T-helper 9 cell (primary cell): Measurements from ENCODE around the gene CDKL5.
"Not testable (repeated sequence)": the region's sequence is repeated elsewhere in the genome, so short reads cannot be mapped to it uniquely, and the experiment has no call there.

Experiments
- DNase-seq: peaks from one replicate; pipeline ENCODE4 v3.0.0-alpha.2; 2020

CDKL5 gene

GRCh38 chrX:18578546-18578945 is 153.1 kb downstream of the CDKL5 start:
- no peak for DNase-seq

GRCh38 chrX:18579495-18579894 is 154.1 kb downstream of the CDKL5 start:
- DNase-seq, result no peak

- DNase-seq, result no peak
Observed at GRCh38 chrX:18582910-18583493, 157.6 kb downstream of the CDKL5 start.

GRCh38 chrX:18589292-18589691 is 163.9 kb downstream of the CDKL5 start:
- DNase-seq, result not testable (repeated sequence)

GRCh38 chrX:18591834-18592233 is 166.4 kb downstream of the CDKL5 start:
- no peak for DNase-seq

- DNase-seq, result no peak
Observed at GRCh38 chrX:18594079-18594478, 168.7 kb downstream of the CDKL5 start.

- no peak for DNase-seq
Observed at GRCh38 chrX:18596096-18596495, 170.7 kb downstream of the CDKL5 start.

GRCh38 chrX:18598413-18598812 is 173.0 kb downstream of the CDKL5 start:
- DNase-seq, result no peak

GRCh38 chrX:18607966-18608365 is 182.6 kb downstream of the CDKL5 start:
- DNase-seq, result no peak

- DNase-seq, result no peak
Observed at GRCh38 chrX:18613930-18614639, 188.7 kb downstream of the CDKL5 start.

- DNase-seq, result no peak
Observed at GRCh38 chrX:18616688-18617406, 191.4 kb downstream of the CDKL5 start.

- no peak for DNase-seq
Observed at GRCh38 chrX:18617407-18617750, 192.0 kb downstream of the CDKL5 start.

GRCh38 chrX:18619288-18619687 is 193.9 kb downstream of the CDKL5 start:
- DNase-seq, result no peak

GRCh38 chrX:18620349-18620748 is 194.9 kb downstream of the CDKL5 start:
- no peak for DNase-seq

- no peak for DNase-seq
Observed at GRCh38 chrX:18624599-18624998, 199.2 kb downstream of the CDKL5 start.

- no peak for DNase-seq
Observed at GRCh38 chrX:18630934-18631333, 205.5 kb downstream of the CDKL5 start.

- DNase-seq, result no peak
Observed at GRCh38 chrX:18638398-18638797, 213.0 kb downstream of the CDKL5 start.

- DNase-seq, result no peak
Observed at GRCh38 chrX:18639280-18639679, 213.9 kb downstream of the CDKL5 start.

- no peak for DNase-seq
Observed at GRCh38 chrX:18640686-18641085, 215.3 kb downstream of the CDKL5 start.

- DNase-seq, result no peak
Observed at GRCh38 chrX:18643243-18643642, 217.8 kb downstream of the CDKL5 start.

GRCh38 chrX:18643853-18644252 is 218.4 kb downstream of the CDKL5 start:
- no peak for DNase-seq

GRCh38 chrX:18647621-18648020 is 222.2 kb downstream of the CDKL5 start:
- no peak for DNase-seq

GRCh38 chrX:18649498-18649951 is 224.1 kb downstream of the CDKL5 start:
- DNase-seq, result no peak

GRCh38 chrX:18650662-18651061 is 225.3 kb downstream of the CDKL5 start:
- no peak for DNase-seq
